ENCODE data around the gene TPH2. TPM values are rescaled to one million over a fixed set of nuclear protein-coding genes. Genes with fewer than 3 reads are reported as not detected.

TPH2 gene
- total RNA-seq, 1 experiment from 2014 or later = not detected

Other genes with a start within 250 kb of the TPH2 start
- gene RAB21, start 184.0 kb upstream of the TPH2 start, total RNA-seq (2014; rRNA removed; shearing (Covaris generic)) = 33.2 and 37.8 TPM in 2 replicates
- 12.5 and 17.9 TPM in 2 replicates for gene TBC1D15, start 99.1 kb upstream of the TPH2 start, total RNA-seq (2014; rRNA removed; shearing (Covaris generic))

Data from HT1080 (cell line).